SW 1271 (cell line): ENCODE data around the gene MGMT.

Source experiments
- DNase-seq, 2 experiments: peaks; one replicate each; lab custom pipeline; 2025; lab: John Stamatoyannopoulos, UW

The MGMT gene

DNA sequence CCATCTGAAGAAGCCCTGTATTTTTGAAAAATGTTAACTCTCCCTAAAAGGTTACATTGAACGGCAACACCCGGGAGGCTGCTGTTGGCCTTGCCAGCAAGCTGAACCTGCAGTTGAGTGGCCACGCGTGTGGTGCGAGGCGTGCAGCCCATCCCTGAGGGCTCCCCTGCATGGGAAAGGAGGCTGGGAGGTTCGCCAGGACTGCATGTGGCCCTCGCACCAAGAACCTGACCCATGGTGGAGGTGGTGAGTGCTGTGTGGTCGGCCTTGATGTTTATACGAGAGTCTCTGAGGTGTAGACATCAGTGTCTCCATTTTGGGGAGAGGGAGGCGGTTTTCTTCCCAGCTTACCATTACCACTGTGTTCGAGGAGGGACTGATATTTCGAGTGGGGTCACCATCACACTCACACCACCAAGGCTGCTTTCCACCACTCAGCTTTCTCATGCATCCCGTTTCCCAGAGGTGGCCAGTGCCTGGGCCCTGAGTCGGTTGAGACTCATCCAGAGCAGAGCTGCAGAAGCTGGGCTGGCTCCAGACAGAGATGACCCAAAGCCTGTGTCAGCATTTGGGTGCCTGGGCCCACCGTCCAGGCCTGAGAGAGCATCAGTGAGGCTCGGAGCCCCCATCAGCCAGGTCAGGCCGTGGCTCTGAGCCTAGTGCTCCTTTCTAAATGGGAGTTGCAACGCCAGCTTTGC is 274.4 kb downstream of the MGMT start:
- no peak for DNase-seq

DNA sequence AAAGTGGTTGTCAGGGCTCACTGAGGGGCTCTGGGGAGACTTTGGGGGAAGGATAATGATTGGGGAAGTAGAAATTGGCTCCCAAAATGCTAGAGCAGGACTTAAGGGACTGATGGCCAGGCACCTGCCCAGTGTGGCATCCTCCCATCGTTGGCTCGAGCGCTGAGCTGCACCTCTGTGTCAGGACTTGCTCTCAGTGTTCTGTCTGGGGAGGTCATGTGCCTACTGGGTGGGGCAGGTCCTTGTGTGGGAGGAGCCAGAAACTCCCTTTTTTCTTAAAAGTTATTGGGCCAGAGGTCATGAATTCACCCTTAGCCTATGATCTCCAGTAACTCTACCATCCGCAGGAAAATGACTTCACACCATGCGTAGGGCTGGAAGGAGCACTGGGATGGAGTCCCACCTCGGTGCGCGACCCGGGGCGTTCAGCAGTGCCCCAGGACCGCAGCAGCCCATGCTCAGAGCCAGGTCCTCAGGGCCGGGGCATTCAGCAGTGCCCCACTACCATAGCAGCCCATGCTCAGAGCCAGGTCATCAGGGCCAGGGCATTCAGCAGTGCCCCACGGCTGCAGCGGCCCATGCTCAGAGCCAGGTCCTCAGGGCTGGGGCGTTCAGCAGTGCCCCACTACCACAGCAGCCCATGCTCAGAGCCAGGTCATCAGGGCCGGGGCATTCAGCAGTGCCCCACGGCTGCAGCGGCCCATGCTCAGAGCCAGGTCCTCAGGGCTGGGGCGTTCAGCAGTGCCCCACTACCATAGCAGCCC is 275.1 kb downstream of the MGMT start:
- no peak for DNase-seq

GRCh38 chr10:129742742-129743550 is 275.9 kb downstream of the MGMT start:
- DNase-seq = no peak

- DNase-seq = no peak
These were observed 276.7 kb downstream of the MGMT start for GRCh38 chr10:129743738-129744133.

- DNase-seq = no peak
These were observed 277.4 kb downstream of the MGMT start for GRCh38 chr10:129744134-129745111.

DNA sequence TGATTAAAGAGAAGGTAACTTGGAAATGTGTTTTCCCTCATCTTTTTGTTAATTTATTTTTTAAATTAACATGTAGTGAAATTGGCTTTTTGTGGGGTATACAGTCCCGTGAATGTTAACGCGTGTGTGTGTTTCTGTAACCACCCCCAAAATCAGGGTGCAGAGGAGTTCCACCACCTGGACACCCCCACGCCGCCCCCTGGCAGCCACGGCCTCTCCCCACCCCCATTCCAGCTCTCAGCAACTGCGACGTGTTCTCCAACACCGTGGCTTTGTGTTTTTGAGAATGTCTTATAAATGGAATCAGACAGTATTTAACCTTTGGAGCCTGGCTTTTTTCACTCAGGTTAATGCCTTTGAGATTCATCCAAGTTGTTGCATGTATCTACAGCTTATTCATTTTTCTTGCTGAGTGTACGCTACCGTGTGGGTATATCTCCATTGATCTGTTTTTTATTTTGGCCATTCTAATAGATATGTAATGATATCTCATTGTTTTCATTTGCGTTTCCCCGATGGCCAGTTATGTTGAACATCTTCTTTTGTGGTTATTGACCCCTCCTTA is 278.2 kb downstream of the MGMT start:
- no peak for DNase-seq

GRCh38 chr10:129754211-129755050 is 287.4 kb downstream of the MGMT start:
- no peak for DNase-seq

- DNase-seq = no peak
These were observed 288.1 kb downstream of the MGMT start for GRCh38 chr10:129755158-129755591.

DNA sequence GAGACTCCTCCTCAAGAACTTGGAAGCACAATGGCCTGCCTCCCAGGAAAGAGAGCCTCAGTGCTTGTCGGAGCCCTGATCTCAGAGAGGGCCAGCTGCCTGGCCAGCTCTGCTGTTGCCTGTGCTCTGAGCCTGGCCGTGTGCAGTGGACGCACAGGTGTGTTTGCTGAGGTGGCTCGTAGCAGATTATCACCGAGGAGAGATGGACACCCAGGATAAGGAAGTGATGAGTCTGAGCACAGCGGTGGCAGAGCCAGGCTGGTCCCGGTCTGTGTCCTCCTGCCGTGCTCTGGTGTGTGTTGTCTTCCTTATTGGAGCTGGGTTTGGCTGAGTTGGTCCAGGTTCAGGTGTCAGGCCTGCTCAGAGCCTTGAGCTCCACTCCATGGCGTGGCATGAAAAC is 288.6 kb downstream of the MGMT start:
- DNase-seq = no peak

- DNase-seq = no peak
These were observed 290.2 kb downstream of the MGMT start for GRCh38 chr10:129756912-129757901.

DNA sequence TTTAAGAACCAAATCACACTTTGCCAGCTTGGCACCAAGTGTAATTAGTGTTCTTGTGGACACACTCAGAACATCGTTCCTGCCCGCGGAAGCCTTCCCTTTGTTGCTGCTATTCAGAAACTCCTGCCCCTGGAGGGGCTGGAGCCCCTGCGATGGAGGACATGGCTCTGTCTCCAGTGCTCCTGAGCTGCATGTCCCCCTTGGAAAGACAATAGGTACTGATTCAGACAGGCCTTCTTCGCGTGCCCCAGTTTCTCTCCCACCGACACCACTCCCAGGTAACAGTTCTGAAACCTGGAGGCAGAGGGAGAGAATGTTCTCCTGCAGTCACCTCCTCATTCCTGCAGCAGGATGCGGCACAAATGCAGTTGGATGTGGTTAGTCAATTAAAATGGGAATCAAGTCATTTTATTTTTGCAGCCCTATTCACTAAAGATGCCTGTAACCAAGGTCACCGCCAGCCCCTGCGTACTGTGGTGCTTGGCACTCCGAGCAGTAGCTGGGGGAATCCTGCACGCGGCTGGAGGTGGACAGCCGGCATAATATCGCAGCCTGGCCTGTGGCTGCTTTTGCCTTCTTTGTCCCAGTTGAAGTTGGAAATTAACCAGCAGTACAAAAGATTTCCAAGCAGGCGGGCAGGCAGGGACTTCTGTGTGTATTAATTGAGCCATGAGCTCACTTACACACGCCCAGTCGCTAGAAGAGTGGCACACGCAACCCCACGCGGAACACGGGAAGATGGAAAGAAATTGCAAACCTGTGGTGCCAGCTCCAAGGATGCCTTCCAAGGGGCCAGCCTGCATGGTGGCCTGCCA is 291.4 kb downstream of the MGMT start:
- DNase-seq = no peak

GRCh38 chr10:129759214-129760002 is 292.4 kb downstream of the MGMT start:
- DNase-seq = no peak

DNA sequence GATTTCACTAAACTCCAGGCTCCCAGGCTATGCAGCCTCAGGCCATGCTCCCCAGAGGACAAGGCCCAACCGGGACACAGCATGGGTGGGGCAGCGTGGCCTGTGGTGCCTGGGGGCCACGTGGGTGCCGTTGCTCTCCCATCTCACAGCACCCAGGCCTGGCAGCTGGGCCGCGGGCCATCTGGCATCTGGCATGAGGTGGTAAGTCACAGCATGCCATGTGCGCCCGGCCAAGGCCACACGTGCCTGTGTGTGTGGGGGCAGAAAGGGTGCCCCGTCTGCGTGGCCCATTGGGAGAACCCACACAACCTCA is 292.9 kb downstream of the MGMT start:
- no peak for DNase-seq

DNA sequence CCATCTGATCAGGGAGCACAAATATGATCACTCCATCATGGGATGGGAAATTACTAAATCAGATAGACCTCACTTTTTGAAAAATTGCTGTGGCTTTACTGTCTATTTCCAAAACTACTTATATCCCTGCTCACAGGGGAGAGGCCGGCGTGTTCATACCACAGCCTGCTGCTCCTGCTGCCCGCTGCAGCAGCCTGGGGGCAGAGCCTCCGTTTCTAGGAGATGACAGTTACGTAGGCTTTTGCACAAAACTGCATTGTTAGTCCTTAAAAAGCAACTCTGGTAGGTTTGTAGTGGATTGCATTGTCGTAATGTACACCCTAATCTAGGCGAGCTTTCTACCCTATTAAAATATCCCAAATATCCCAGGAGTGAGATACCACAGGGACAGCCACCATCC is 293.4 kb downstream of the MGMT start:
- DNase-seq = no peak

- no peak for DNase-seq
These were observed 294.3 kb downstream of the MGMT start for GRCh38 chr10:129761197-129761972.
